ENCODE results near the gene SLC1A3. TPM values are rescaled to one million over a fixed set of nuclear protein-coding genes. Genes with fewer than 3 reads are reported as not detected.

Gene SLC1A3
- total and polyA plus RNA-seq, 10 of the 15 experiments (the other 5 are each of a cell fraction or from before 2014, with no cell fraction given) = 0.23 to 4.4 (median 3.3) TPM

DNA sequence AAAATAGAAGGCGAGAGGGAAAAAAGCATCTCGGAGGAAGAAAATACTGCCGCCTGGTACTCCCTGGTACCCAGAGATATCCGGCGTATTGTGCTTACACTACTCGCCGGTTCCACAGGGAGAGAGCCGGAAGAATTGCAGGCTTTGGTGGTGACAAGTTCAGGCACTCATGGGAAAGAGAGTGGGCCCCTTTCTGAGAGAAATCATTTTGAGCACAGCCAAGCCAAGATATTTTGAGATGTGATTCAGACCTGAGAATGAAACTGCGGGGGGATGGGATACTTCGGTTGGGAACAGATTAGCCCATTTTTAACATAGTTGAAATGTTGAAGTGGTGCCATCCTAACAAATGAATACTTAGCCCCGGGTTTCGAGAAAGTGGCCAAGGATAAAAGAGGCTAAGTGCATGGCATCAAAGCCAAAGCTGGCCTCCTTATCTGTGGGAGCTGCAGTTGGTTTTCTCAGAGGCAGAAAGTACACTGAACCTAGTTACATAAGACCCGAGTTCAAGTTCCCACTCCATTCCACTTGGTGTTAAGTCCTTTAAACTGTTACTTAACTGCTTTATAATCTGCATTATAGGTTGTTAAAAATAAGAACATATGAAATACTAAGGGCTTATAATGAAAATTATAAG is 62.7 kb downstream of the SLC1A3 start:
- Histone ChIP-seq H3K36me3 (ENCODE audit: control insufficient read depth in 2 of 2, insufficient read depth in 2 of 2, low read length in 1 of 2) (no peaks in the 10 kb centered on the region), H2AFZ (ENCODE audit: control insufficient read depth, low read depth, low read length) (no peak overlapping the region), H3K9me3 (replicated peaks; ENCODE audit: control insufficient read depth, insufficient read depth, low read length) (no peaks in the 10 kb centered on the region), H3K27ac (ENCODE audit: control insufficient read depth, insufficient read depth) (no peak overlapping the region), H3K4me2 (ENCODE audit: control insufficient read depth, insufficient read depth) (no peak overlapping the region), H3K9ac (ENCODE audit: control insufficient read depth, insufficient read depth, low read length) (no peak overlapping the region), H4K20me1 (ENCODE audit: control insufficient read depth, insufficient read depth) (no peaks in the 10 kb centered on the region), H3K4me1 (ENCODE audit: control insufficient read depth, insufficient read depth, low read length) (no peaks in the 10 kb centered on the region), H3K27me3 (replicated peaks in 1 of 2; ENCODE audit: control insufficient read depth in 2 of 2, insufficient read depth in 2 of 2, low read length in 1 of 2) (no peaks in the 10 kb centered on the region), H3K79me2 (ENCODE audit: control insufficient read depth, insufficient read depth, low read length) (no peaks in the 10 kb centered on the region), H3K4me3 (no peak overlapping the region)
- ATAC-seq (no peak), FAIRE-seq (no peak), DNase-seq (ENCODE audit: low read depth, low spot score) (no peak)
- intact Hi-C loops (cut with micrococcal nuclease; ENCODE audit: unreplicated experiment) (no loop called here), in situ Hi-C loops (cut with MboI) (no loop called here)
- ChIA-PET POLR2A (interaction anchor here (0.5 kb wide), 1 partner anchor 104 kb away, joined by 3 read pairs; no protein-coding TSS in a partner anchor), CTCF (no interaction called here), RAD21 (ENCODE audit: unreplicated experiment) (no interaction called here), SMC1A (ENCODE audit: uncharacterized antibody, unreplicated experiment) (no interaction called here)
- no TSS peak for BruUV-seq (replicated peaks)
- 65% methylated on average over 13 of the region's 13 CpGs for WGBS (ENCODE audit: insufficient coverage, insufficient replicate concordance, low lambda C conversion rate, missing lambda C conversion rate)
- TF ChIP-seq CHD1 (IDR thresholded peaks at IDR 0.05; ENCODE audit: low read depth, low read length) (no peak), WRNIP1 (IDR thresholded peaks at IDR 0.05; ENCODE audit: borderline replicate concordance, low read depth, low read length) (no peak), SMAD1 (IDR thresholded peaks at IDR 0.05; ENCODE audit: low read depth, partially characterized antibody) (no peak), IKZF1 (conservative IDR thresholded peaks at IDR 0.05) (no peak), SIN3A (IDR thresholded peaks at IDR 0.05; ENCODE audit: low read depth, low read length) (no peak), FOXK2 (IDR thresholded peaks at IDR 0.05) (no peak), HDAC6 (IDR thresholded peaks at IDR 0.05; ENCODE audit: unreplicated experiment) (no peak), JUNB (IDR thresholded peaks at IDR 0.05) (no peak), POLR2A (IDR thresholded peaks at IDR 0.05; ENCODE audit: low read depth, low read length) (no peak), MEF2A (IDR thresholded peaks at IDR 0.05; ENCODE audit: insufficient read depth, low read depth, low read length) (no peak), NR2C2 (IDR thresholded peaks at IDR 0.05; ENCODE audit: borderline replicate concordance, control insufficient read depth, insufficient read length, low read depth) (no peak)
- TF ChIP-seq, protein P1, sequence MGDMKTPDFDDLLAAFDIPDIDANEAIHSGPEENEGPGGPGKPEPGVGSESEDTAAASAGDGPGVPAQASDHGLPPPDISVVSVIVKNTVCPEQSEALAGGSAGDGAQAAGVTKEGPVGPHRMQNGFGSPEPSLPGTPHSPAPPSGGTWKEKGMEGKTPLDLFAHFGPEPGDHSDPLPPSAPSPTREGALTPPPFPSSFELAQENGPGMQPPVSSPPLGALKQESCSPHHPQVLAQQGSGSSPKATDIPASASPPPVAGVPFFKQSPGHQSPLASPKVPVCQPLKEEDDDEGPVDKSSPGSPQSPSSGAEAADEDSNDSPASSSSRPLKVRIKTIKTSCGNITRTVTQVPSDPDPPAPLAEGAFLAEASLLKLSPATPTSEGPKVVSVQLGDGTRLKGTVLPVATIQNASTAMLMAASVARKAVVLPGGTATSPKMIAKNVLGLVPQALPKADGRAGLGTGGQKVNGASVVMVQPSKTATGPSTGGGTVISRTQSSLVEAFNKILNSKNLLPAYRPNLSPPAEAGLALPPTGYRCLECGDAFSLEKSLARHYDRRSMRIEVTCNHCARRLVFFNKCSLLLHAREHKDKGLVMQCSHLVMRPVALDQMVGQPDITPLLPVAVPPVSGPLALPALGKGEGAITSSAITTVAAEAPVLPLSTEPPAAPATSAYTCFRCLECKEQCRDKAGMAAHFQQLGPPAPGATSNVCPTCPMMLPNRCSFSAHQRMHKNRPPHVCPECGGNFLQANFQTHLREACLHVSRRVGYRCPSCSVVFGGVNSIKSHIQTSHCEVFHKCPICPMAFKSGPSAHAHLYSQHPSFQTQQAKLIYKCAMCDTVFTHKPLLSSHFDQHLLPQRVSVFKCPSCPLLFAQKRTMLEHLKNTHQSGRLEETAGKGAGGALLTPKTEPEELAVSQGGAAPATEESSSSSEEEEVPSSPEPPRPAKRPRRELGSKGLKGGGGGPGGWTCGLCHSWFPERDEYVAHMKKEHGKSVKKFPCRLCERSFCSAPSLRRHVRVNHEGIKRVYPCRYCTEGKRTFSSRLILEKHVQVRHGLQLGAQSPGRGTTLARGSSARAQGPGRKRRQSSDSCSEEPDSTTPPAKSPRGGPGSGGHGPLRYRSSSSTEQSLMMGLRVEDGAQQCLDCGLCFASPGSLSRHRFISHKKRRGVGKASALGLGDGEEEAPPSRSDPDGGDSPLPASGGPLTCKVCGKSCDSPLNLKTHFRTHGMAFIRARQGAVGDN (IDR thresholded peaks at IDR 0.05) = no peak
- TF ChIP-seq, protein P2, sequence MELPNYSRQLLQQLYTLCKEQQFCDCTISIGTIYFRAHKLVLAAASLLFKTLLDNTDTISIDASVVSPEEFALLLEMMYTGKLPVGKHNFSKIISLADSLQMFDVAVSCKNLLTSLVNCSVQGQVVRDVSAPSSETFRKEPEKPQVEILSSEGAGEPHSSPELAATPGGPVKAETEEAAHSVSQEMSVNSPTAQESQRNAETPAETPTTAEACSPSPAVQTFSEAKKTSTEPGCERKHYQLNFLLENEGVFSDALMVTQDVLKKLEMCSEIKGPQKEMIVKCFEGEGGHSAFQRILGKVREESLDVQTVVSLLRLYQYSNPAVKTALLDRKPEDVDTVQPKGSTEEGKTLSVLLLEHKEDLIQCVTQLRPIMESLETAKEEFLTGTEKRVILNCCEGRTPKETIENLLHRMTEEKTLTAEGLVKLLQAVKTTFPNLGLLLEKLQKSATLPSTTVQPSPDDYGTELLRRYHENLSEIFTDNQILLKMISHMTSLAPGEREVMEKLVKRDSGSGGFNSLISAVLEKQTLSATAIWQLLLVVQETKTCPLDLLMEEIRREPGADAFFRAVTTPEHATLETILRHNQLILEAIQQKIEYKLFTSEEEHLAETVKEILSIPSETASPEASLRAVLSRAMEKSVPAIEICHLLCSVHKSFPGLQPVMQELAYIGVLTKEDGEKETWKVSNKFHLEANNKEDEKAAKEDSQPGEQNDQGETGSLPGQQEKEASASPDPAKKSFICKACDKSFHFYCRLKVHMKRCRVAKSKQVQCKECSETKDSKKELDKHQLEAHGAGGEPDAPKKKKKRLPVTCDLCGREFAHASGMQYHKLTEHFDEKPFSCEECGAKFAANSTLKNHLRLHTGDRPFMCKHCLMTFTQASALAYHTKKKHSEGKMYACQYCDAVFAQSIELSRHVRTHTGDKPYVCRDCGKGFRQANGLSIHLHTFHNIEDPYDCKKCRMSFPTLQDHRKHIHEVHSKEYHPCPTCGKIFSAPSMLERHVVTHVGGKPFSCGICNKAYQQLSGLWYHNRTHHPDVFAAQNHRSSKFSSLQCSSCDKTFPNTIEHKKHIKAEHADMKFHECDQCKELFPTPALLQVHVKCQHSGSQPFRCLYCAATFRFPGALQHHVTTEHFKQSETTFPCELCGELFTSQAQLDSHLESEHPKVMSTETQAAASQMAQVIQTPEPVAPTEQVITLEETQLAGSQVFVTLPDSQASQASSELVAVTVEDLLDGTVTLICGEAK (IDR thresholded peaks at IDR 0.05; ENCODE audit: borderline replicate concordance) = no peak
- TF ChIP-seq, protein P3, sequence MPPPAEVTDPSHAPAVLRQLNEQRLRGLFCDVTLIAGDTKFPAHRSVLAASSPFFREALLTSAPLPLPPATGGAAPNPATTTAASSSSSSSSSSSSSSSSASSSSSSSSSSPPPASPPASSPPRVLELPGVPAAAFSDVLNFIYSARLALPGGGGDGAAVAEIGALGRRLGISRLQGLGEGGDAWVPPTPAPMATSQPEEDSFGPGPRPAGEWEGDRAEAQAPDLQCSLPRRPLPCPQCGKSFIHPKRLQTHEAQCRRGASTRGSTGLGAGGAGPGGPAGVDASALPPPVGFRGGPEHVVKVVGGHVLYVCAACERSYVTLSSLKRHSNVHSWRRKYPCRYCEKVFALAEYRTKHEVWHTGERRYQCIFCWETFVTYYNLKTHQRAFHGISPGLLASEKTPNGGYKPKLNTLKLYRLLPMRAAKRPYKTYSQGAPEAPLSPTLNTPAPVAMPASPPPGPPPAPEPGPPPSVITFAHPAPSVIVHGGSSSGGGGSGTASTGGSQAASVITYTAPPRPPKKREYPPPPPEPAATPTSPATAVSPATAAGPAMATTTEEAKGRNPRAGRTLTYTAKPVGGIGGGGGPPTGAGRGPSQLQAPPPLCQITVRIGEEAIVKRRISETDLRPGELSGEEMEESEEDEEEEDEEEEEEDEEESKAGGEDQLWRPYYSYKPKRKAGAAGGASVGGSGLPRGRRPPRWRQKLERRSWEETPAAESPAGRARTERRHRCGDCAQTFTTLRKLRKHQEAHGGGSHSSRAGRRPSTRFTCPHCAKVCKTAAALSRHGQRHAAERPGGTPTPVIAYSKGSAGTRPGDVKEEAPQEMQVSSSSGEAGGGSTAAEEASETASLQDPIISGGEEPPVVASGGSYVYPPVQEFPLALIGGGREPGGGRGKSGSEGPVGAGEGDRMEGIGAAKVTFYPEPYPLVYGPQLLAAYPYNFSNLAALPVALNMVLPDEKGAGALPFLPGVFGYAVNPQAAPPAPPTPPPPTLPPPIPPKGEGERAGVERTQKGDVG (CRISPR knock-in tag; IDR thresholded peaks at IDR 0.05) = no peak
